GM12872 (cell line): Measurements from ENCODE around the gene TSC1.

Experiments
- CTCF ChIP-seq: IDR thresholded peaks from 3 replicates; pipeline ENCODE4 v1.5.1; 2011; ENCODE audit warnings: low read depth, mild to moderate bottlenecking, low read length, moderate library complexity; ENCODE audit not compliant: insufficient read depth

The TSC1 gene

GRCh38 chr9:132857616-132858342, 86.6 kb downstream of the TSC1 start:
- TF ChIP-seq CTCF = no peak

GRCh38 chr9:132857031-132857430, 87.4 kb downstream of the TSC1 start:
- TF ChIP-seq CTCF = no peak

- TF ChIP-seq CTCF = no peak
These were observed 88.5 kb downstream of the TSC1 start for GRCh38 chr9:132855904-132856303.

- TF ChIP-seq CTCF = no peak
These were observed 89.6 kb downstream of the TSC1 start for GRCh38 chr9:132854832-132855231.

- no peak for TF ChIP-seq CTCF
These were observed 90.9 kb downstream of the TSC1 start for GRCh38 chr9:132853482-132853881.

GRCh38 chr9:132849185-132849706, 95.2 kb downstream of the TSC1 start:
- TF ChIP-seq CTCF = no peak

- no peak for TF ChIP-seq CTCF
These were observed 97.4 kb downstream of the TSC1 start for GRCh38 chr9:132846918-132847515.
